Astrocyte (in vitro differentiated cells and primary cell): ENCODE results near the gene C1orf21. TPM values are rescaled to one million over a fixed set of nuclear protein-coding genes. Genes with fewer than 3 reads are reported as not detected.

Source experiments
- DNase-seq: peaks from one replicate; pipeline ENCODE4 v3.0.0-alpha.2; 2010; ENCODE audit warnings: low read depth
- FAIRE-seq: peaks from 2 replicates; lab custom pipeline; 2011; peaks lifted over from hg19 to GRCh38; lab: Jason Lieb, UNC
- H2AFZ ChIP-seq: 2 replicates; pipeline ENCODE4 v1.6.0; 2012; ENCODE audit warnings: low read depth, low read length, inconsistent platforms
- H3K27ac ChIP-seq: 2 replicates; pipeline ENCODE4 v1.5.1; 2011; ENCODE audit warnings: low read depth, low read length, inconsistent platforms
- H3K27me3 ChIP-seq: 2 replicates; pipeline ENCODE4 v1.6.0; 2011; ENCODE audit warnings: low read length, inconsistent platforms; ENCODE audit not compliant: insufficient read depth
- H3K36me3 ChIP-seq: 2 replicates; pipeline ENCODE4 v1.5.1; 2011; ENCODE audit warnings: low read length, inconsistent platforms; ENCODE audit not compliant: insufficient read depth
- H3K4me1 ChIP-seq: 2 replicates; pipeline ENCODE4 v1.5.1; 2011; ENCODE audit warnings: low read length, inconsistent platforms; ENCODE audit not compliant: insufficient read depth
- H3K4me2 ChIP-seq: 2 replicates; pipeline ENCODE4 v1.6.0; 2012; ENCODE audit warnings: low read length, inconsistent platforms
- H3K4me3 ChIP-seq: 2 replicates; pipeline ENCODE4 v1.5.1; 2011; ENCODE audit warnings: low read depth, mild to moderate bottlenecking, low read length, inconsistent platforms; ENCODE audit not compliant: insufficient read depth
- H3K79me2 ChIP-seq: 2 replicates; pipeline ENCODE4 v1.6.0; 2012; ENCODE audit warnings: mild to moderate bottlenecking, low read length, inconsistent platforms; ENCODE audit not compliant: insufficient read depth
- H3K9ac ChIP-seq: 2 replicates; pipeline ENCODE4 v1.6.0; 2012; ENCODE audit warnings: mild to moderate bottlenecking, low read length, inconsistent platforms
- H3K9me3 ChIP-seq: 2 replicates; pipeline ENCODE4 v1.5.1; 2012; ENCODE audit warnings: low read depth, mild to moderate bottlenecking, low read length, inconsistent platforms; ENCODE audit not compliant: insufficient read depth
- H4K20me1 ChIP-seq: 2 replicates; pipeline ENCODE4 v1.6.0; 2012; ENCODE audit warnings: low read length, inconsistent platforms; ENCODE audit not compliant: insufficient read depth
- H3K27ac Mint-ChIP-seq: one replicate; pipeline ENCODE4 v1.8.0; 2021; ENCODE audit warnings: mild to moderate bottlenecking, mixed read lengths; ENCODE audit not compliant: unreplicated experiment
- H3K27me3 Mint-ChIP-seq: one replicate; pipeline ENCODE4 v1.8.0; 2021; ENCODE audit warnings: low read depth, mixed read lengths; ENCODE audit not compliant: unreplicated experiment
- H3K36me3 Mint-ChIP-seq: one replicate; pipeline ENCODE4 v1.8.0; 2021; ENCODE audit warnings: low read depth, mixed read lengths; ENCODE audit not compliant: unreplicated experiment
- H3K4me1 Mint-ChIP-seq: one replicate; pipeline ENCODE4 v1.8.0; 2021; ENCODE audit warnings: low read depth, mixed read lengths; ENCODE audit not compliant: unreplicated experiment
- H3K4me3 Mint-ChIP-seq: one replicate; pipeline ENCODE4 v1.8.0; 2021; ENCODE audit warnings: mild to moderate bottlenecking, moderate library complexity, mixed read lengths; ENCODE audit not compliant: unreplicated experiment
- H3K9me3 Mint-ChIP-seq: one replicate; pipeline ENCODE4 v1.8.0; 2021; ENCODE audit warnings: mild to moderate bottlenecking, mixed read lengths; ENCODE audit not compliant: unreplicated experiment
- EZH2 ChIP-seq: IDR thresholded peaks from 2 replicates; pipeline ENCODE4 v1.6.1; 2012; ENCODE audit warnings: mild to moderate bottlenecking, low read length, inconsistent platforms; ENCODE audit not compliant: insufficient read depth
- total RNA-seq: library from RNA; stranded (reverse); gene quantifications from 2 replicates; pipeline ENCODE4 v1.2.1, GENCODE V29; 2021
- TF ChIP-seq, protein P1 (sequence below): IDR thresholded peaks from 2 replicates; pipeline ENCODE4 v1.5.1; 2011; ENCODE audit warnings: low read depth, mild to moderate bottlenecking, inconsistent platforms, low read length, moderate library complexity; ENCODE audit not compliant: insufficient read depth

Gene C1orf21
- total RNA-seq, 1 donor from 2014 or later, result 15.1 TPM

DNA sequence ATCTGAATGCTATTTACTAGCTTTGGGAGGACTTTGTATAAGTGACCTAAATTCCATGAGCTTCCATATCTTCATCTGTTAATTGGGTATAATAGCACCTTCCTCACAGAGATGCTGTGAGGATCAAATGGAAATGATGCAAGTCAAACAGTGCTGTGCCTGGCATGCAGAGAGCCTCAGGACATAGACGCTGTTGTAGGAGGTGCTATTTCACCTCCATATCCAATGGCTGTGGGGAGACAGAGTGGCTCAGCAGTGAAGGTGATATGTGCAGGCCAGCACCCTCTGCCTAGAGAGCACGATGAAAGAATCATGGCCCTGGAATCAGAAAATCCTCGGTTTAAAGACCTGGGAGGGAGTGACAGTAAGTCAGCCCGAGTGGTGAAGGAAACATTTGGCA lies 16.0 kb upstream of the C1orf21 start:
- TF ChIP-seq, protein P1, sequence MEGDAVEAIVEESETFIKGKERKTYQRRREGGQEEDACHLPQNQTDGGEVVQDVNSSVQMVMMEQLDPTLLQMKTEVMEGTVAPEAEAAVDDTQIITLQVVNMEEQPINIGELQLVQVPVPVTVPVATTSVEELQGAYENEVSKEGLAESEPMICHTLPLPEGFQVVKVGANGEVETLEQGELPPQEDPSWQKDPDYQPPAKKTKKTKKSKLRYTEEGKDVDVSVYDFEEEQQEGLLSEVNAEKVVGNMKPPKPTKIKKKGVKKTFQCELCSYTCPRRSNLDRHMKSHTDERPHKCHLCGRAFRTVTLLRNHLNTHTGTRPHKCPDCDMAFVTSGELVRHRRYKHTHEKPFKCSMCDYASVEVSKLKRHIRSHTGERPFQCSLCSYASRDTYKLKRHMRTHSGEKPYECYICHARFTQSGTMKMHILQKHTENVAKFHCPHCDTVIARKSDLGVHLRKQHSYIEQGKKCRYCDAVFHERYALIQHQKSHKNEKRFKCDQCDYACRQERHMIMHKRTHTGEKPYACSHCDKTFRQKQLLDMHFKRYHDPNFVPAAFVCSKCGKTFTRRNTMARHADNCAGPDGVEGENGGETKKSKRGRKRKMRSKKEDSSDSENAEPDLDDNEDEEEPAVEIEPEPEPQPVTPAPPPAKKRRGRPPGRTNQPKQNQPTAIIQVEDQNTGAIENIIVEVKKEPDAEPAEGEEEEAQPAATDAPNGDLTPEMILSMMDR, result no peak
- TF ChIP-seq EZH2, result no peak
- H3K27ac Mint-ChIP-seq, result no peak overlapping the region
- H3K27ac ChIP-seq, result no peak overlapping the region

DNA sequence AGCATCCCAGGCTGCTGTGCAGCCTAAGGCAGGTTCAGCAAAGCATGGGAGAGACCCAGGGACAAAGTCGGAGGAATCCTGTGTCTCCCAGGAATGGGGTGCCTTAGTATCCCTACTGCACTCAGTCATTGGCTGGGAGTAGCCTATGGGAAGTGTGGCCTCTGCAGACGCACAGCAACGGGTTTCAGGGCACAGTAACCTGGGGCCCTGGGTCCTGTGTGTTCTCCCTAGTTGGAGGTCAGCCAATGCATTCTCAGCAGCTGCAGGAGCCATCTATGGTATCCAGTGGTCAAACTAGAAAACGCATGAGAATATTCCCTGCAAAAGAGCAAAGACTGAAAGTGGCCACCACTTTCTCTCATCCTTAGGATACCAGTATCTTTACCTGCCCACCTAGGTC lies 13.7 kb upstream of the C1orf21 start:
- Histone ChIP-seq H3K27ac (no peak overlapping the region), H3K4me2 (no peak overlapping the region), H4K20me1 (no peaks in the 10 kb centered on the region), H3K36me3 (no peaks in the 10 kb centered on the region), H3K9ac (no peak overlapping the region), H3K4me1 (no peaks in the 10 kb centered on the region), H3K79me2 (no peaks in the 10 kb centered on the region), H3K27me3 (peaks cover 4% of the 10 kb centered on the region), H3K4me3 (no peak overlapping the region), H3K9me3 (no peaks in the 10 kb centered on the region), H2AFZ (no peak overlapping the region)
- no peak for FAIRE-seq
- Mint-ChIP-seq H3K27me3 (no peaks in the 10 kb centered on the region), H3K36me3 (no peaks in the 10 kb centered on the region), H3K27ac (no peak overlapping the region), H3K4me3 (no peak overlapping the region), H3K4me1 (no peaks in the 10 kb centered on the region), H3K9me3 (no peaks in the 10 kb centered on the region)
- TF ChIP-seq, protein P1, result no peak
- TF ChIP-seq EZH2, result no peak
- DNase-seq, result no peak

More for the DNA sequence above, 16.0 kb upstream of the C1orf21 start:
- FAIRE-seq, result no peak
- Histone ChIP-seq H4K20me1 (no peaks in the 10 kb centered on the region), H3K27me3 (peaks cover 4% of the 10 kb centered on the region), H2AFZ (no peak overlapping the region), H3K36me3 (no peaks in the 10 kb centered on the region), H3K4me1 (no peaks in the 10 kb centered on the region), H3K79me2 (no peaks in the 10 kb centered on the region), H3K4me2 (no peak overlapping the region), H3K9ac (no peak overlapping the region), H3K9me3 (no peaks in the 10 kb centered on the region), H3K4me3 (no peak overlapping the region)
- Mint-ChIP-seq H3K9me3 (no peaks in the 10 kb centered on the region), H3K4me3 (no peak overlapping the region), H3K4me1 (no peaks in the 10 kb centered on the region), H3K27me3 (no peaks in the 10 kb centered on the region), H3K36me3 (no peaks in the 10 kb centered on the region)
- no peak for DNase-seq

DNA sequence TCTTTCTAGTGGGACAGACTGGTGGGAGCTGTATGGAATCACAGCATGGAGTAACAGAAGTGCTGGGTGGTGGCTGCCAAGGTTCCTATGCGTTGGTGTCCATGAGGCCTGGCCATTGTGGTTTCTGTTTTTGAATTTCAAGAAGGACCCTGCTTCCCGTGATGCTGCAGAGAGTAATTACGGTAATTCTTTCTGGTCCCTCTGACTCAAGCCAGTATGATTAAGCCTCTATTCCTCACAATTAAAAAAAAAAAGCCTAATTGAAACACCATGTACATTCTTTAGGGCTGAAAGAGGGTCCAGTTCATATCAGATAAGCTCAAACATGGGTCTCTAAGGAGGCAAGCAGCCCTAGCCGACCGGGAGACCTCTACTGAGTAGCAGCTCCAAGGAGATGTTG lies 10.5 kb upstream of the C1orf21 start:
- Histone ChIP-seq H3K9me3 (no peaks in the 10 kb centered on the region), H3K27ac (no peak overlapping the region), H3K79me2 (no peaks in the 10 kb centered on the region), H4K20me1 (no peaks in the 10 kb centered on the region), H2AFZ (peak overlapping the region; percentile 23), H3K27me3 (peaks cover 8% of the 10 kb centered on the region), H3K9ac (no peak overlapping the region), H3K4me1 (no peaks in the 10 kb centered on the region), H3K4me3 (no peak overlapping the region), H3K4me2 (no peak overlapping the region), H3K36me3 (no peaks in the 10 kb centered on the region)
- Mint-ChIP-seq H3K4me1 (no peaks in the 10 kb centered on the region), H3K27me3 (peaks cover 6% of the 10 kb centered on the region), H3K27ac (no peak overlapping the region), H3K36me3 (no peaks in the 10 kb centered on the region), H3K9me3 (no peaks in the 10 kb centered on the region), H3K4me3 (no peak overlapping the region)
- FAIRE-seq (no peak), DNase-seq (peak; percentile 33)
- TF ChIP-seq, protein P1, result no peak
- no peak for TF ChIP-seq EZH2
